BLaER1 treated with 17β-estradiol and CSF1 and Interleukin-3, amounts not matched to agents 10 nM and 100 nM (cell line): ENCODE data around the gene CCL21.

Experiments used
- H3K27ac ChIP-seq, 11 experiments: shearing (Covaris generic); formaldehyde crosslinking; 2 replicates each; pipeline ENCODE4 v1.8.1; 2022
- H3K27me3 ChIP-seq, 11 experiments: shearing (Covaris generic); formaldehyde crosslinking; 2 replicates each; pipeline ENCODE4 v1.8.1; 2022
- H3K36me3 ChIP-seq, 11 experiments: shearing (Covaris generic); formaldehyde crosslinking; 2 replicates each; pipeline ENCODE4 v1.8.1; 2022
- H3K4me1 ChIP-seq, 10 experiments: shearing (Covaris generic); formaldehyde crosslinking; 2 replicates each; pipeline ENCODE4 v1.8.1; 2022
- H3K4me2 ChIP-seq, 11 experiments: shearing (Covaris generic); formaldehyde crosslinking; 2 replicates each; pipeline ENCODE4 v1.8.1; 2022
- H3K4me3 ChIP-seq, 10 experiments: shearing (Covaris generic); formaldehyde crosslinking; 2 replicates each; pipeline ENCODE4 v1.8.1; 2022
- H3K9ac ChIP-seq, 11 experiments: shearing (Covaris generic); formaldehyde crosslinking; 2 replicates each; pipeline ENCODE4 v1.8.1; 2022
- H3K9me3 ChIP-seq, 11 experiments: shearing (Covaris generic); formaldehyde crosslinking; replicated peaks in 1 of 11; 2 replicates each; pipeline ENCODE4 v1.8.1; 2022
- H4K20me1 ChIP-seq, 11 experiments: shearing (Covaris generic); formaldehyde crosslinking; 2 replicates each; pipeline ENCODE4 v1.8.1; 2022
- Cebpa-rat ChIP-seq, 11 experiments: shearing (Covaris generic); IDR thresholded peaks; 2 replicates each; pipeline ENCODE4 v1.8.1; 2022

CCL21 gene

GRCh38 chr9:34665381-34666250 lies 44.3 kb downstream of the CCL21 start:
- Histone ChIP-seq H3K27ac (peak overlapping the region in 10 of 11 experiments; percentile 44 to 75 (median 66); a peak in 17 of 22 replicates), H3K4me2 (peak overlapping the region; percentile 91 to 100 (median 98)), H3K9me3 (peaks cover 7 to 17% (median 13%) of the 10 kb centered on the region in 11 experiments; a peak in 18 of 22 replicates), H3K4me1 (peaks cover 8 to 21% (median 15%) of the 10 kb centered on the region in 10 experiments), H3K9ac (peak overlapping the region; percentile 46 to 79 (median 75); a peak in 19 of 22 replicates), H3K27me3 (no peaks in the 10 kb centered on the region), H4K20me1 (no peaks in the 10 kb centered on the region), H3K4me3 (peak overlapping the region; percentile 58 to 72 (median 62)), H3K36me3 (peaks cover 0 to under 1% (median 0%) of the 10 kb centered on the region in 11 experiments; a peak in 2 of 22 replicates)
- TF ChIP-seq Cebpa-rat (IDR thresholded peaks at IDR 0.05): no peak

DNA sequence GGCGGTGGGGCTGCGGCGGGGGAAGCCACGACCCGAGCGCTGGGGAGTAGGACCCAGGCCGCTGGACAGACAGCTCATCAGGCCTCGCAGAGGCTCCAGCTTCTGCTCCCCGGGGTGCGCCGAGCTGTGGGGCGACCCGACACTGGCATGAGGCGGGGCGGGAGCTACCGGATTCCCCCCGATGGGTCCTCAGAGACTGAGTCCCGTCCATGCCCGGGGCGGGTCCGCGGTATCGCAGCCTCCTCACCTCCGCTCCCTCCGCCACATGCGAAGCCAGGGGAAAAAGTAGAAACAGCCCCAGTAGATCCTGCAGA lies 44.9 kb downstream of the CCL21 start:
- Histone ChIP-seq H3K9me3 (peaks cover 5 to 11% (median 9%) of the 10 kb centered on the region in 11 experiments; a peak in 17 of 22 replicates), H3K4me1 (peaks cover 8 to 21% (median 15%) of the 10 kb centered on the region in 10 experiments), H3K9ac (peak overlapping the region; percentile 65 to 79 (median 74); a peak in 21 of 22 replicates), H3K36me3 (peaks cover 0 to 7% (median 0%) of the 10 kb centered on the region in 11 experiments; a peak in 3 of 22 replicates), H3K4me2 (peak overlapping the region; percentile 91 to 100 (median 98)), H3K4me3 (peak overlapping the region; percentile 55 to 72 (median 62)), H4K20me1 (0 out of 22 replicates have a peak, but pooled peaks cover 0 to 2% (median 0%) of the 10 kb centered on the region in 11 experiments), H3K27ac (peak overlapping the region in 8 of 11 experiments; percentile 35 to 70 (median 49); a peak in 15 of 22 replicates), H3K27me3 (no peaks in the 10 kb centered on the region)
- TF ChIP-seq Cebpa-rat (IDR thresholded peaks at IDR 0.05): no peak

DNA sequence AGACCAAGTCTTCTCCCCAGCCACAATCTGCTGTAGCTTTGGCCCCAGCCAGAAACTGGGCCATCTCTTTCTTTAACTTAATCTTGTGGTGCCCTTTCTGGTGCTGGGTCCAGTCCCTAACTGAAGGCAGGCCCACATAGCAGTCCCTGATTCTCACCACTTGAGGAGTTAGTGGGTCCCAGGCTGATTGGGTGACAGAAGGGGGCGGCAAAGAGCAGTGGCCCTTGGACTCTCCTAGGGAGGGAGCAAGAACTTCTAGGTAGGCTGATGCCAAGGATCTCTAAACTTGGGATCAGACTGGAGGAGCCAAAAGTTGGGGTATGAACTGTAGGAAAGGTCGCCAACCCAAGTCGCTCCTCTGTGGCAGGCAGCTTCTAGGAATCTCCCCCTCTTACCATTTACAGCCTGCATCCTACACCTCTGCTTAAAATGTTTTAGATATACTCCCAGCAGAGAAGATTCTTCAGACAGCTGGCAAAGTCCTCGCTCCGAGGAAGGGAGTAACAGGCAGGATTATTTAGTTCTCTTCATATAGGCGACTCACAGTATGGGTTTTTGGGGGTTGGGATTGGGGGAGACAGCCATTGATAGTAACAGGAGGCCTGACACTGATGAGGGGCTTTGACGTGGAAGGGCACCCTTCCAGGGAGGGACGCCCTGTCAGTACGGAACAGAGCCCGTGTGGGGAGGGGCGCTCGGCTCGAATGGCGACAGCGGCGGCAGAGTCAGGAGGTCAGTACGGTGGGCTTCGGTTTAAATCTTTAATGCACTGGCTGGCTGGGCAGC lies 45.5 kb downstream of the CCL21 start:
- no peak for TF ChIP-seq Cebpa-rat (IDR thresholded peaks at IDR 0.05)
- peaks cover 0 to 6% (median 3%) of the 10 kb centered on the region in 11 experiments; a peak in 15 of 22 replicates for H3K9me3 ChIP-seq
- peak overlapping the region; percentile 91 to 100 (median 98) for H3K4me2 ChIP-seq
- peak overlapping the region in 8 of 11 experiments; percentile 35 to 70 (median 49); a peak in 15 of 22 replicates for H3K27ac ChIP-seq
- 0 out of 22 replicates have a peak, but pooled peaks cover 0 to 5% (median 0%) of the 10 kb centered on the region in 11 experiments for H4K20me1 ChIP-seq
- H3K27me3 ChIP-seq: no peaks in the 10 kb centered on the region
- peaks cover 0 to 11% (median 0%) of the 10 kb centered on the region in 11 experiments; a peak in 4 of 22 replicates for H3K36me3 ChIP-seq
- peaks cover 8 to 21% (median 15%) of the 10 kb centered on the region in 10 experiments for H3K4me1 ChIP-seq
- peak overlapping the region; percentile 55 to 72 (median 62) for H3K4me3 ChIP-seq
- peak overlapping the region; percentile 65 to 79 (median 74); a peak in 21 of 22 replicates for H3K9ac ChIP-seq

DNA sequence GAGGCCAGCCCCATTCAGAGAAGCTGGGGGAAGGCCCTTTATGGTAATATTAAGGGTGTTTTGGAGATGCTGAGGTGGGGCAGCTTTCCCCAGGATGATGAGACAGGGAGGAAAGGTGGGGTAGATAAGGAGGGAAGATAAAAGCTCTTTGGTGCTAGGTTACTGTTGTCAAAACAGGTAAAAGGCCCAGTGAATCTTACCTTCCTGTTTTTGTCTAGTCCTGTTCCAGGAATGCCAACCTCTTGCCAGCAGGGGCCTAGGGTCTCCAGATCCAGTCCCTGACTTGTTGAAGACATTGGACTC lies 46.7 kb downstream of the CCL21 start:
- no peak overlapping the region for H3K27ac ChIP-seq
- H4K20me1 ChIP-seq: 0 out of 22 replicates have a peak, but pooled peaks cover 0 to 5% (median 0%) of the 10 kb centered on the region in 11 experiments
- peaks cover 0 to 11% (median 0%) of the 10 kb centered on the region in 11 experiments; a peak in 4 of 22 replicates for H3K36me3 ChIP-seq
- no peaks in the 10 kb centered on the region for H3K9me3 ChIP-seq
- H3K27me3 ChIP-seq: no peaks in the 10 kb centered on the region
- H3K4me1 ChIP-seq: peaks cover 8 to 21% (median 15%) of the 10 kb centered on the region in 10 experiments
- no peak for TF ChIP-seq Cebpa-rat (IDR thresholded peaks at IDR 0.05)
- no peak overlapping the region for H3K4me3 ChIP-seq
- no peak overlapping the region for H3K4me2 ChIP-seq
- H3K9ac ChIP-seq: no peak overlapping the region

- H3K4me2 ChIP-seq: no peak within 1 kb of the TSS
- H3K36me3 ChIP-seq: peaks cover 0 to 11% (median 0%) of the 10 kb centered on the region in 11 experiments; a peak in 4 of 22 replicates
- peaks cover 8 to 21% (median 15%) of the 10 kb centered on the region in 10 experiments for H3K4me1 ChIP-seq
- 0 out of 22 replicates have a peak, but pooled peaks cover 0 to 5% (median 0%) of the 10 kb centered on the region in 11 experiments for H4K20me1 ChIP-seq
- no peak within 1 kb of the TSS for H3K9ac ChIP-seq
- no peaks in the 10 kb centered on the region for H3K9me3 ChIP-seq
- no peak within 1 kb of the TSS for H3K4me3 ChIP-seq
- no peak within 1 kb of the TSS for H3K27ac ChIP-seq
- no peak for TF ChIP-seq Cebpa-rat (IDR thresholded peaks at IDR 0.05)
- H3K27me3 ChIP-seq: no peaks in the 10 kb centered on the region
These were observed 47.2 kb downstream of the CCL21 start, which contains the start of gene CCL27 for GRCh38 chr9:34662526-34663302. CCL27 (minus strand) TSS chr9:34662657; CDS start chr9:34662633, 24 bp downstream.

DNA sequence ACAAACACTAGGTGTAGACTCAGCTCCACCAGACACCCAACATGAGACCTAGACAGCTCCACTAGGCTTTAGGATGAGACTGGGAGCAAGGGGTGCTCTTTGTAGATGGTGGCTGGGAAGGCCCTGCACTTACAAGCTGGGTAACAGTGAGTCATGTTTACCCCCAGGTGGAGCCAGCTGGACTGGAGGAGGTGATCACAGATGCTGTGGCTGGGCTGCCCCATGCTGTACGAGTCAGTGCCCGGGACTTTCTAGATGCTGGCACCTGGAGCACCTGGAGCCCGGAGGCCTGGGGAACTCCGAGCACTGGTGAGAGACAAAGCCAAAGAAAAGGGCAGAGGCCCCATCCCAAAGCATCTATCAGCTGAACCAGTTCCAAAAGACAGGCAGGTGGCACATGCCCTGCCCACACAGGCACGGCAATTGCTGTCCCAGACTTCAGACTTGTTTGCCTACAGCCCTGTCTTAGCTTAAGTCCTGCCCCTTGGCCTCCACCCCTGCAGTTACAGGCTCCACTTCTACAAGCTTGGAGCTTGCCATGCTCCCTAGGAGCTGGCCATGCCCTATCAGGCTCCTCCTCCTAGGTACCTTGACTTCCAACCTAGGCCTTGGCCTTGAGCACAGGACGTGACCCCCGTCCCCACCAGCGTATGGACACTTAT lies 50.2 kb downstream of the CCL21 start:
- H3K27ac ChIP-seq: no peak overlapping the region
- H3K36me3 ChIP-seq: peaks cover 0 to 11% (median 0%) of the 10 kb centered on the region in 11 experiments; a peak in 4 of 22 replicates
- TF ChIP-seq Cebpa-rat (IDR thresholded peaks at IDR 0.05): no peak
- H3K4me1 ChIP-seq: peaks cover 4 to 9% (median 5%) of the 10 kb centered on the region in 10 experiments
- H3K27me3 ChIP-seq: no peaks in the 10 kb centered on the region
- no peak overlapping the region for H3K4me2 ChIP-seq
- no peak overlapping the region for H3K4me3 ChIP-seq
- H3K9ac ChIP-seq: no peak overlapping the region
- 0 out of 22 replicates have a peak, but pooled peaks cover 0 to 5% (median 0%) of the 10 kb centered on the region in 11 experiments for H4K20me1 ChIP-seq
- H3K9me3 ChIP-seq: no peaks in the 10 kb centered on the region
